GM21360 (cell line): ENCODE measurements around the gene H6PD.

Experiments used
- ATAC-seq: cut with Tn5 transposase; IDR thresholded peaks from one replicate; pipeline ENCODE4 v1.9.1; 2021; ENCODE audit warnings: mild to moderate bottlenecking, moderate library complexity; ENCODE audit not compliant: unreplicated experiment

Gene H6PD

GRCh38 chr1:9275567-9276034 lies 41.0 kb downstream of the H6PD start:
- ATAC-seq, result peak; percentile 76

GRCh38 chr1:9278116-9278515 lies 43.5 kb downstream of the H6PD start:
- no peak for ATAC-seq

GRCh38 chr1:9278585-9279153 lies 44.1 kb downstream of the H6PD start:
- no peak for ATAC-seq

- no peak for ATAC-seq
Observed at GRCh38 chr1:9279172-9279840, 44.7 kb downstream of the H6PD start.

GRCh38 chr1:9280015-9280860 lies 45.7 kb downstream of the H6PD start:
- no peak for ATAC-seq

- ATAC-seq, result no peak
Observed at GRCh38 chr1:9281071-9281827, 46.7 kb downstream of the H6PD start.

GRCh38 chr1:9281908-9282695 lies 47.5 kb downstream of the H6PD start:
- ATAC-seq, result no peak

- ATAC-seq, result no peak
Observed at GRCh38 chr1:9282696-9282955, 48.1 kb downstream of the H6PD start.

- ATAC-seq, result no peak
Observed at GRCh38 chr1:9284061-9284460, 49.5 kb downstream of the H6PD start.

GRCh38 chr1:9286556-9286955 lies 52.0 kb downstream of the H6PD start:
- ATAC-seq, result no peak

- no peak for ATAC-seq
Observed at GRCh38 chr1:9289090-9289534, 54.5 kb downstream of the H6PD start.

- ATAC-seq, result no peak
Observed at GRCh38 chr1:9289711-9290485, 55.3 kb downstream of the H6PD start.

- no peak for ATAC-seq
Observed at GRCh38 chr1:9291914-9292360, 57.4 kb downstream of the H6PD start.

GRCh38 chr1:9292361-9293240 lies 58.0 kb downstream of the H6PD start, which contains the start of gene SPSB1:
Gene SPSB1 (plus strand): TSS chr1:9292894. CDS start chr1:9355892, 62,998 bp downstream.
- no peak for ATAC-seq

GRCh38 chr1:9293241-9293532 lies 58.6 kb downstream of the H6PD start:
- ATAC-seq, result no peak

GRCh38 chr1:9293533-9294404 lies 59.2 kb downstream of the H6PD start:
- ATAC-seq, result no peak

GRCh38 chr1:9294405-9294773 lies 59.8 kb downstream of the H6PD start:
- no peak for ATAC-seq
